ENCODE results near the gene FKBP2.

The FKBP2 gene

GRCh38 chr11:64289002-64289564, 48.2 kb downstream of the FKBP2 start:
- ChIA-PET POLR2A (interaction anchor here (0.6 to 1.0 kb wide), 3 partner anchors 14 to 85 kb away, joined by 3 read pairs; no protein-coding TSS in a partner anchor), CTCF (interaction anchor here (0.6 to 1.7 kb wide), 6 partner anchors 8 to 66 kb away, joined by 3 to 11 read pairs (median 6); no protein-coding TSS in a partner anchor)
- TF ChIP-seq, protein P1, sequence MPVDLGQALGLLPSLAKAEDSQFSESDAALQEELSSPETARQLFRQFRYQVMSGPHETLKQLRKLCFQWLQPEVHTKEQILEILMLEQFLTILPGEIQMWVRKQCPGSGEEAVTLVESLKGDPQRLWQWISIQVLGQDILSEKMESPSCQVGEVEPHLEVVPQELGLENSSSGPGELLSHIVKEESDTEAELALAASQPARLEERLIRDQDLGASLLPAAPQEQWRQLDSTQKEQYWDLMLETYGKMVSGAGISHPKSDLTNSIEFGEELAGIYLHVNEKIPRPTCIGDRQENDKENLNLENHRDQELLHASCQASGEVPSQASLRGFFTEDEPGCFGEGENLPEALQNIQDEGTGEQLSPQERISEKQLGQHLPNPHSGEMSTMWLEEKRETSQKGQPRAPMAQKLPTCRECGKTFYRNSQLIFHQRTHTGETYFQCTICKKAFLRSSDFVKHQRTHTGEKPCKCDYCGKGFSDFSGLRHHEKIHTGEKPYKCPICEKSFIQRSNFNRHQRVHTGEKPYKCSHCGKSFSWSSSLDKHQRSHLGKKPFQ (tag by site-specific recombination; IDR thresholded peaks at IDR 0.05) = no peak
- TF ChIP-seq, protein P2, sequence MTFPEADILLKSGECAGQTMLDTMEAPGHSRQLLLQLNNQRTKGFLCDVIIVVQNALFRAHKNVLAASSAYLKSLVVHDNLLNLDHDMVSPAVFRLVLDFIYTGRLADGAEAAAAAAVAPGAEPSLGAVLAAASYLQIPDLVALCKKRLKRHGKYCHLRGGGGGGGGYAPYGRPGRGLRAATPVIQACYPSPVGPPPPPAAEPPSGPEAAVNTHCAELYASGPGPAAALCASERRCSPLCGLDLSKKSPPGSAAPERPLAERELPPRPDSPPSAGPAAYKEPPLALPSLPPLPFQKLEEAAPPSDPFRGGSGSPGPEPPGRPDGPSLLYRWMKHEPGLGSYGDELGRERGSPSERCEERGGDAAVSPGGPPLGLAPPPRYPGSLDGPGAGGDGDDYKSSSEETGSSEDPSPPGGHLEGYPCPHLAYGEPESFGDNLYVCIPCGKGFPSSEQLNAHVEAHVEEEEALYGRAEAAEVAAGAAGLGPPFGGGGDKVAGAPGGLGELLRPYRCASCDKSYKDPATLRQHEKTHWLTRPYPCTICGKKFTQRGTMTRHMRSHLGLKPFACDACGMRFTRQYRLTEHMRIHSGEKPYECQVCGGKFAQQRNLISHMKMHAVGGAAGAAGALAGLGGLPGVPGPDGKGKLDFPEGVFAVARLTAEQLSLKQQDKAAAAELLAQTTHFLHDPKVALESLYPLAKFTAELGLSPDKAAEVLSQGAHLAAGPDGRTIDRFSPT (tag by site-specific recombination; IDR thresholded peaks at IDR 0.05) = peak; percentile 12; the same call in 1 of the 2 replicates
- Histone ChIP-seq H3K9me3 (ENCODE audit: control insufficient read depth, insufficient read depth, low read depth, low read length) (no peaks in the 10 kb centered on the region), H3K4me1 (ENCODE audit: control insufficient read depth, insufficient read depth, low read length) (no peaks in the 10 kb centered on the region; the same call in 1 of the 2 replicates), H3K36me3 (ENCODE audit: control insufficient read depth in 2 of 2, insufficient read depth in 1 of 2, low read length in 2 of 2) (peaks cover 0 to 24% of the 10 kb centered on the region in 2 experiments; a peak in 1 of 3 replicates), H3K27ac (ENCODE audit: extremely low read depth, low read depth, low read length) (no peak overlapping the region), H3K4me3 (ENCODE audit: low read depth, low read length) (no peak overlapping the region)

DNA sequence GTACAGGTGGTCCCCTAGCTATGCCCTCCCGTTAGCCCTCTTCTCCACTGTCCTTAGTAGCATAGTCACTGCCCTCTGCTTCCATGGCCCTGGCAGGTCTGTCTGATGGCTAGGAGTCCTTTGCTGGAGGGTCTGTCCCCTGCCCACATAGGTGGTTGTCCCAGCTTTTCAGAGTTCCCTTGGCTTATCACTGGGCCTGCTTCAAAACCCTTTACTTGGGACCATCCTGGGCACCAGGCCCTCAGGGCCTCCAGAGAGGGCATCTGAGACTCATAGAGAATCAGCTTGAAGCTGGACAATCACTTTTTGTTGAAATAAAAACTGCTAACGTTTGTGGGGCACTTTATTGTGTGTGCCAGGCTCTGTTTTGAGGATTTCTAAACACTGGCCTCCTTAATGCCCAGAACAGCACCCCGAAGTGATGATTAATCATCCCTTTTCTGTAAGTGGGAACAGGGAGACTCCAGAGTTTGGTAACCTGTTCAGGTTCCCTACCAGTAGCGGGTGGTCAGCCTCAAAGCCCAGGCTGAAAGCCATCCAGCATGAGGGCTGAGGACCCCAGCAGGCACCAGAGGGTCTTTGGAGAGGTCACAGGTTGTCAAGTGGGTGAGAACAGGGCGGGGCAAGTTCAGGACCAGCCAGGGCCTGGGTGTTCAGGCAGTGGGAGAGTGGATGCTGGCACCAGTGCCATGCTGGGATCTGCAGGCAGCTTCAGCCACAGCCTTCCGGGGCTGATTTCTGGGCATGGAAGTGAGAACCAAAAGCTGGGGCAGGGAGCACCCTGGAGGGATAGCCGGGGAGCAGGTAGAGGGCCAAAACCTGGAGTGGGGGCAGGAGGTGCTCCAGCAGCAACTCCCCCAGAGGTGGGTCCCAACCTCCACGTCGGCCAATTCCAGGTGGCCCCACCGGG, 49.7 kb downstream of the FKBP2 start:
- CTCF ChIA-PET = interaction anchor here (1.1 to 1.7 kb wide), 4 partner anchors 11 to 64 kb away, joined by 3 to 11 read pairs (median 8); no protein-coding TSS in a partner anchor
- TF ChIP-seq ZNF157 (tag by site-specific recombination; IDR thresholded peaks at IDR 0.05) (no peak), SP2 (tag by site-specific recombination; IDR thresholded peaks at IDR 0.05) (peak; percentile 19; the same call in 1 of the 2 replicates)
- H3K27ac ChIP-seq (ENCODE audit: extremely low read depth, low read depth, low read length) = no peak overlapping the region
- no peaks in the 10 kb centered on the region for H3K9me3 ChIP-seq (ENCODE audit: control insufficient read depth, insufficient read depth, low read depth, low read length)
- POLR2A ChIA-PET = interaction anchor here (0.6 kb wide), 1 partner anchor 669 kb away, joined by 4 read pairs; no protein-coding TSS in a partner anchor
- no peak overlapping the region for H3K4me3 ChIP-seq (ENCODE audit: low read depth, low read length)
- peaks cover 0 to 24% of the 10 kb centered on the region in 2 experiments; a peak in 1 of 3 replicates for H3K36me3 ChIP-seq (ENCODE audit: control insufficient read depth in 2 of 2, insufficient read depth in 1 of 2, low read length in 2 of 2)
- no peaks in the 10 kb centered on the region for H3K4me1 ChIP-seq (ENCODE audit: control insufficient read depth, insufficient read depth, low read length)

GRCh38 chr11:64291262-64291751, 50.4 kb downstream of the FKBP2 start, which contains the start of gene KCNK4:
Gene KCNK4 (plus strand): TSS chr11:64291302. CDS start chr11:64293019, 1,717 bp downstream.
- Histone ChIP-seq H3K36me3 (ENCODE audit: control insufficient read depth in 2 of 2, insufficient read depth in 1 of 2, low read length in 2 of 2) (peaks cover 0 to 24% of the 10 kb centered on the region in 2 experiments; a peak in 1 of 3 replicates), H3K27ac (ENCODE audit: extremely low read depth, low read depth, low read length) (no peak within 1 kb of the TSS; the same call in 1 of the 2 replicates), H3K4me1 (ENCODE audit: control insufficient read depth, insufficient read depth, low read length) (no peaks in the 10 kb centered on the region), H3K9me3 (ENCODE audit: control insufficient read depth, insufficient read depth, low read depth, low read length) (no peaks in the 10 kb centered on the region), H3K4me3 (ENCODE audit: low read depth, low read length) (peak within 1 kb of the TSS; percentile 25)
- CTCF ChIA-PET = no interaction called here
- POLR2A ChIA-PET = no interaction called here
- TF ChIP-seq ZNF624 (tag by site-specific recombination; IDR thresholded peaks at IDR 0.05) = no peak
- no peak for TF ChIP-seq TSHZ1 (tag by site-specific recombination; IDR thresholded peaks at IDR 0.05; ENCODE audit: borderline replicate concordance)
- TF ChIP-seq FEZF1 (tag by site-specific recombination; IDR thresholded peaks at IDR 0.05) = no peak
- no peak for TF ChIP-seq GFI1B (tag by site-specific recombination; IDR thresholded peaks at IDR 0.05)
- no peak for TF ChIP-seq ZNF398 (tag by site-specific recombination; IDR thresholded peaks at IDR 0.05)
- TF ChIP-seq, protein P2 (tag by site-specific recombination; IDR thresholded peaks at IDR 0.05) = no peak
- TF ChIP-seq, protein P3, sequence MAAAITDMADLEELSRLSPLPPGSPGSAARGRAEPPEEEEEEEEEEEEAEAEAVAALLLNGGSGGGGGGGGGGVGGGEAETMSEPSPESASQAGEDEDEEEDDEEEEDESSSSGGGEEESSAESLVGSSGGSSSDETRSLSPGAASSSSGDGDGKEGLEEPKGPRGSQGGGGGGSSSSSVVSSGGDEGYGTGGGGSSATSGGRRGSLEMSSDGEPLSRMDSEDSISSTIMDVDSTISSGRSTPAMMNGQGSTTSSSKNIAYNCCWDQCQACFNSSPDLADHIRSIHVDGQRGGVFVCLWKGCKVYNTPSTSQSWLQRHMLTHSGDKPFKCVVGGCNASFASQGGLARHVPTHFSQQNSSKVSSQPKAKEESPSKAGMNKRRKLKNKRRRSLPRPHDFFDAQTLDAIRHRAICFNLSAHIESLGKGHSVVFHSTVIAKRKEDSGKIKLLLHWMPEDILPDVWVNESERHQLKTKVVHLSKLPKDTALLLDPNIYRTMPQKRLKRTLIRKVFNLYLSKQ (tag by site-specific recombination; IDR thresholded peaks at IDR 0.05; ENCODE audit: borderline replicate concordance) = no peak
